Thoracic aorta (tissue), 2 donors: ENCODE measurements around the gene LANCL1. TPM values are rescaled to one million over a fixed set of nuclear protein-coding genes. Genes with fewer than 3 reads are reported as not detected.

Source experiments
- ATAC-seq: fragments of 150-250 bp; one replicate; pipeline ENCODE4 v1.8.0; 2017; ENCODE audit warnings: low read depth; ENCODE audit not compliant: insufficient number of reproducible peaks, low FRiP score
- DNase-seq: peaks from one replicate; pipeline ENCODE4 v3.0.0-alpha.2; 2020; ENCODE audit warnings: low spot score
- H3K27ac ChIP-seq, 2 donors: fragments of 200-600 bp; sonication (generic); 1 replicate in 1 of 2; 2 replicates in 1 of 2; pipeline ENCODE4 v1.5.1; 2016; ENCODE audit warnings: mild to moderate bottlenecking in 2 of 2, moderate library complexity in 2 of 2
- H3K27me3 ChIP-seq: fragments of 200-600 bp; sonication (generic); replicated peaks from 2 replicates; pipeline ENCODE4 v1.6.0; 2016; ENCODE audit warnings: mild to moderate bottlenecking; ENCODE audit not compliant: insufficient read depth
- H3K36me3 ChIP-seq: fragments of 200-600 bp; sonication (generic); one replicate; pipeline ENCODE4 v1.5.1; 2016
- H3K4me1 ChIP-seq, 2 donors: fragments of 200-600 bp; sonication (generic); 1 replicate in 1 of 2; 2 replicates in 1 of 2; pipeline versions ENCODE4 v1.5.1 to v1.6.0; 2016; ENCODE audit warnings: low read depth in 2 of 2, mild to moderate bottlenecking in 1 of 2; ENCODE audit not compliant: control insufficient read depth in 1 of 2
- H3K4me3 ChIP-seq: fragments of 200-600 bp; sonication (generic); 2 replicates; pipeline ENCODE4 v1.5.1; 2016; ENCODE audit warnings: mild to moderate bottlenecking
- H3K9me3 ChIP-seq: fragments of 200-600 bp; sonication (generic); 2 replicates; pipeline ENCODE4 v1.5.1; 2016
- total RNA-seq, 2 donors: library from RNA; depleted of rRNA; stranded (reverse); fragments of >200 nt; gene quantifications; one replicate each; pipeline versions ENCODE4 v1.1.0 to v1.2.3, GENCODE V29; 2016
- TF ChIP-seq, protein P1 (sequence below): fragments of 200-600 bp; sonication (generic); IDR thresholded peaks from one replicate; pipeline ENCODE4 v1.5.1; 2019; ENCODE audit warnings: antibody characterized with exemption

Gene LANCL1
- total RNA-seq, 2 donors from 2014 or later, result 23.4 to 34.9 TPM

DNA sequence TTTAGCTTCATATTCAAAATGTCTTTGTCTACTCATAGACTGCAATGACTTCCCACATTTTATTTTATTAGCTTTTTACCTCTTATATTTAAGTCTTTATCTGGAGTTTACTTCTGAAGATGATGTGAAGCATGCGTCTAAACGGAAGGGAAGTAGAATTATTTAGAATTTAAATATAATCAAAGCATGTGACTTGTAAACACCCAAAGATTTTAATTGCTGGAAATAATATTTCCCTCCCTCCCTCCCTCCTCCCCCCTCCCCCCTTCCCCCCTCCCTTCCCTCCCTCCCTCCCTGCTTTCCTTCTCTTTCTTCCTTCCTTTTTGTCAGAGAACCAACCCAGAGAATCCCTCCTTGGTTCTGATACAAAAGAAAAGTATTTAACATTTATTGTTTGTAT, 2.1 kb upstream of the LANCL1 start:
- DNase-seq (no peak), ATAC-seq (no peak)
- TF ChIP-seq, protein P1, sequence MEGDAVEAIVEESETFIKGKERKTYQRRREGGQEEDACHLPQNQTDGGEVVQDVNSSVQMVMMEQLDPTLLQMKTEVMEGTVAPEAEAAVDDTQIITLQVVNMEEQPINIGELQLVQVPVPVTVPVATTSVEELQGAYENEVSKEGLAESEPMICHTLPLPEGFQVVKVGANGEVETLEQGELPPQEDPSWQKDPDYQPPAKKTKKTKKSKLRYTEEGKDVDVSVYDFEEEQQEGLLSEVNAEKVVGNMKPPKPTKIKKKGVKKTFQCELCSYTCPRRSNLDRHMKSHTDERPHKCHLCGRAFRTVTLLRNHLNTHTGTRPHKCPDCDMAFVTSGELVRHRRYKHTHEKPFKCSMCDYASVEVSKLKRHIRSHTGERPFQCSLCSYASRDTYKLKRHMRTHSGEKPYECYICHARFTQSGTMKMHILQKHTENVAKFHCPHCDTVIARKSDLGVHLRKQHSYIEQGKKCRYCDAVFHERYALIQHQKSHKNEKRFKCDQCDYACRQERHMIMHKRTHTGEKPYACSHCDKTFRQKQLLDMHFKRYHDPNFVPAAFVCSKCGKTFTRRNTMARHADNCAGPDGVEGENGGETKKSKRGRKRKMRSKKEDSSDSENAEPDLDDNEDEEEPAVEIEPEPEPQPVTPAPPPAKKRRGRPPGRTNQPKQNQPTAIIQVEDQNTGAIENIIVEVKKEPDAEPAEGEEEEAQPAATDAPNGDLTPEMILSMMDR, result no peak
- no peak overlapping the region for H3K4me3 ChIP-seq
- no peaks in the 10 kb centered on the region for H3K27me3 ChIP-seq
- H3K9me3 ChIP-seq, result no peaks in the 10 kb centered on the region
- no peaks in the 10 kb centered on the region for H3K36me3 ChIP-seq
- no peak overlapping the region for H3K27ac ChIP-seq
- peaks cover 7 to 30% of the 10 kb centered on the region in 2 donors for H3K4me1 ChIP-seq

DNA sequence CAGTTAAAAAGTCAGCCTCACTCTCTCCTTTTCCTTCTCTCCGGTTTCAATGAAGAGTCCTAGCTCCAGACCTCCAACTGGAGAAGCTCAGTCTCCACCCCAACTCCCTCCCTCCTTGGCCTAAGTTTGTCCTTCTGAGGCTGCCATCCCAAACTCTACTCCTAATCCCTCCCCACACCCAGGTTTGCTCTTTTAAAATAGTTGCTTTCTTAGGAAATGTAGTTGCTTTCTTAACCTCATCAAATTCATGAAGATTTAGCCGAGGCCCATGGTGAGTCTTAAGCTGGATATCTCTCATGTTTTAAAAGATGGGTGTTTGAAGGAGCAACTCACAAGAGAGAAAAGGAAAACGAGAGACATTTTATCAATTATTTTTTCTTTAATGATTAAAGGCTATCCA, 937 bp upstream of the LANCL1 start:
- TF ChIP-seq, protein P1, result no peak

DNA sequence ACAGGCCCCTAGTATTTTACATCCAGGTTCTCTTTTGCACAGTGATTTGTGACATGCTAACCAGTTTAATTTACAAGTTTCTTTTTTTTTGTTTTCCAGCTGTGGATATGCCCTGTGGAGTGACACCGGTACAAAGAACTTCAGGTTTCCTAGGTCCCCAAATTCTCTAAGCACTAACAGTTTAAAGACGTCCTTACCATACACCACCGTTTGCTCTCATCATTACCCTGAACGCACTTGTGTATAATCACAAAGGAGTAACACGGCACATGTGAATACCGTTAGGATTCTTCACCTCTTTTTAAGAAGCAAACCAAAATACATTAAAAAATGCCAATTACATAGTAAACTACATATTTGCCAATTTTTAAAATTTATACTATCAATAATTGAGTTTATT, 853 bp downstream of the LANCL1 start:
- Histone ChIP-seq H3K27ac (no peak overlapping the region), H3K36me3 (peaks cover 9% of the 10 kb centered on the region), H3K4me3 (peak overlapping the region; percentile 98), H3K9me3 (no peaks in the 10 kb centered on the region), H3K4me1 (peaks cover 7 to 30% of the 10 kb centered on the region in 2 donors), H3K27me3 (no peaks in the 10 kb centered on the region)
- no peak for DNase-seq
- TF ChIP-seq, protein P1, result no peak
- ATAC-seq, result no peak

More for the DNA sequence above, 937 bp upstream of the LANCL1 start:
- ATAC-seq, result peak; percentile 26
- Histone ChIP-seq H3K4me3 (peak overlapping the region; percentile 98), H3K27me3 (no peaks in the 10 kb centered on the region), H3K9me3 (no peaks in the 10 kb centered on the region), H3K36me3 (no peaks in the 10 kb centered on the region), H3K27ac (peak overlapping the region in 1 of 2 donors; percentile 14), H3K4me1 (peaks cover 7 to 30% of the 10 kb centered on the region in 2 donors)
- no peak for DNase-seq

DNA sequence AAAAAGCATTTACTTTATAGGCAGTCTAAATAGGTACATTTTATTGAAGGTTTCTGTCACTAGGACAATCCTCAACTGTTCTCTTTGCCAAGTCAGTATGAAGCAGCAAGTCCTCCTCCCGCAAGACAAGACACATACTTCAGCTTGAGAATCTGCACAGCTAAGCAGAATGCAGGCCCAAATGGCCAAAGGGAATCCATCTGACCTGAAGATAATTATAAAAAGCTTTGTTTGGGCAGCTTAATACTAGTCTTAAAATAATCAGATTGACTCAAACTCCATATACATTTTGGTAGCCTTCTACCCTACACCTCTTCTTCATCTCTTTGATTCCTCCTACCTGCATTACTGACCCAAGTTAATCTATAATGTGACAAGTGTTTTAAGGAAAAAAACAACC, 1.8 kb downstream of the LANCL1 start:
- H3K9me3 ChIP-seq, result no peaks in the 10 kb centered on the region
- no peaks in the 10 kb centered on the region for H3K27me3 ChIP-seq
- H3K4me1 ChIP-seq, result peaks cover 7 to 30% of the 10 kb centered on the region in 2 donors

DNA sequence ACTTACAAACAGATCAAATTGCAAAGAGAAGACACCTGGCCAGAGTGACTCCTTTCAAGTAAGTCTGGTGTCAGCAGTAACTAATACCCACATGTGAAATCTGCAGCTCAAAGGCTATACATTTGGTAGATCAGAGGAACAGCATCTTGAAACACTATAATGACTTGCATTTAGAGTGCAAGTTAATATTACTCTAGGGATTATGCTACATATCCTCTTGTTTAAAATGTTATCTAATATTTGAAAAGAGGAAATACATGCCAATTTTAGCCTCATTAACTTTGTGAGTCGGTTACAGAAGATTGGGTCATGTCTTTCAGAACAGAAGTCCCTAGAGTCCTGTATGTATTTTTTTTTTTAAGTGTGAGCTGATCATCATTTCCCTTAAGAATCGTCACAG, 15.2 kb downstream of the LANCL1 start:
- TF ChIP-seq, protein P1, result no peak
- H3K27me3 ChIP-seq, result no peaks in the 10 kb centered on the region
- ATAC-seq, result no peak
- no peak overlapping the region for H3K27ac ChIP-seq
- H3K36me3 ChIP-seq, result peaks cover 14% of the 10 kb centered on the region
- H3K9me3 ChIP-seq, result no peaks in the 10 kb centered on the region
- H3K4me1 ChIP-seq, result no peaks in the 10 kb centered on the region
- H3K4me3 ChIP-seq, result no peak overlapping the region
- DNase-seq, result no peak

More for the DNA sequence above, 1.8 kb downstream of the LANCL1 start:
- Histone ChIP-seq H3K27ac (no peak overlapping the region), H3K36me3 (peaks cover 14% of the 10 kb centered on the region), H3K4me3 (no peak overlapping the region)
- TF ChIP-seq, protein P1, result no peak
- ATAC-seq (no peak), DNase-seq (no peak)
